Left renal cortex interstitium (tissue), 4 donors: ENCODE data around the gene SCYL2. TPM values are rescaled to one million over a fixed set of nuclear protein-coding genes. Genes with fewer than 3 reads are reported as not detected.
"Not testable (repeated sequence)": the region's sequence is repeated elsewhere in the genome, so short reads cannot be mapped to it uniquely, and the experiment has no call there.

Source experiments
- DNase-seq, 4 donors: peaks; one replicate each; pipeline ENCODE4 v3.0.0-alpha.2; 2013; ENCODE audit warnings: low read depth in 4 of 4, low spot score in 2 of 4, missing footprints in 1 of 4
- polyA plus RNA-seq, 4 donors: library from polyadenylated mRNA; unstranded; fragments of 120-200 nt; gene quantifications; one replicate each; pipeline ENCODE4 v1.2.1, GENCODE V29; 2013; ENCODE audit not compliant: insufficient read length in 4 of 4

SCYL2 gene
- polyA plus RNA-seq, 4 donors, result 45.3 to 67.3 (median 49.9) TPM

DNA sequence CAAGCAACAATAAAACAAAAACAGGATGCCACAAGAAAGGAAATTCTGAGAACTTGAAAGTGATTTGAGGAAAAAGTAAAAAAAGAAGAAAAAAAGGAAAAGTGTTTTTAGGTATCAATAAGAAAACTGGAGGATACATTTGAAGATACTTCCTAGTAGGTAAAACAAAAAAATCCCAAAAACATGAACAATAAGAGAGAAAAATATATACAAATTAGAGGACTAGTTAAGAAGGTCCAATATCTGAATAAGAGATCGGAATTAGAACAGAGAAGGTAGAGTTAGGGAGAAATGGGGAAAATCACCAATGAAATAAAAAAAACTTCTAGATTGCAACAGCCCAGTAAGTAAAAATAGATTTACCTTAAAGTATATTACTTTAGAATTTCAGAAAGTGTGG, 8.8 kb upstream of the SCYL2 start:
- no peak for DNase-seq

DNA sequence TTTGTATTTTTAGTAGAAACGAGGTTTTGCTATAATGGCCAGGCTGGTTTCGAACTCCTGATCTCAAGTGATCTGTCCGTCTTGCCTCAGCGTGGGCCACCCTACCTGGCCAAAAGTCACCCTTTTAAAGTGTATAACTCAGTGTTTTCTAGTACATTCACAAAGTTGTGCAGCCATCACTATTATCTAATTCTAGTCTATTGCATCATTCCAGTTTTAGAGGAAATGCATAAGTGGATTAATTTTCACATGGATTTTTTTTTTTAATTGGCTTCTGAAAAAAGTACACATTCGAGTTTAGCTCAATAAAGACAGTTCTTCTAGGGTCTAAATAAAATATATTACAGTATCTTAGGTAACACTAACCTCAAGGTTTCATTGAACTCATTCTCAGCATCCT, 3.8 kb upstream of the SCYL2 start:
- DNase-seq, result no peak

GRCh38 chr12:100265107-100265506, 1.9 kb upstream of the SCYL2 start:
- DNase-seq, result not testable (repeated sequence)

- no peak for DNase-seq
Measured at GRCh38 chr12:100265732-100266584, 1.0 kb upstream of the SCYL2 start.

- no peak for DNase-seq
Measured at GRCh38 chr12:100266585-100266834, 467 bp upstream of the SCYL2 start.

DNA sequence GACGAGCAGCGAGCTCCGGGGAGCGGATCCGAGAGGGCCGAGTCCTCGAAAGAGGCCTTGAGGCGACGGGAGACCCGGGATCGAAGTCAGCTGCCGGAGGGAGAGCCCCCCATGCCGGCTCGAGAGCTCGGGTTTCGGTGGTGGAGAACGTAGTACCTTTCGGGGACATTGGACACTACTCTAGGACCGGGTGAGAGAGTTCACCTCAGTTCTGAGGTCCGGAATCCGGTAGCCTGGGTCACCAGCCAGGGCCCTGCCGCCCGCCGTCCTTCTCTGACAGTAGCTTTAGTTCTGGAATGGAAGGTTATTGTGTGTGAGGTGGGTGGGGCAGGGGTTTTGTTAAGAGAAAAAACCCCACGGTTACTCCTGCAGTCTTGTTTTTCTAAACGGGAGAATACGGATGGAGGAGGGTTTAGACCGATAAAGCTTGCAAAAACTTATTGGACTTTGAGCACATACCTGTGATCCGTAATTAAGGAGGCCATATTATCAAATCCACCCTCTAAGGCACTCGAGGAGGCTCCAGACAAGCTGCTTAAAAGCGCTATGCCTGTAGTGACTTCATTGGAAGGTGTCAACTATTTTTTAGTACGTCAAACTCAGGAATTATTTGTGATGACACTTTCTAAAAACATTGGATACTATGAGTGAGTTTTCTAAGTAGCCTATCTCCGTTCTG, 765 bp downstream of the SCYL2 start:
- peak in 3 of 4 donors; percentile 21 to 55 (median 41) for DNase-seq

GRCh38 chr12:100268835-100269564, 2.0 kb downstream of the SCYL2 start:
- no peak for DNase-seq

GRCh38 chr12:100273782-100274181, 6.8 kb downstream of the SCYL2 start:
- DNase-seq, result no peak

- DNase-seq, result no peak
Measured at GRCh38 chr12:100274291-100274690, 7.3 kb downstream of the SCYL2 start.

GRCh38 chr12:100279159-100279558, 12.2 kb downstream of the SCYL2 start:
- DNase-seq, result no peak

GRCh38 chr12:100279607-100280244, 12.7 kb downstream of the SCYL2 start:
- no peak for DNase-seq

GRCh38 chr12:100284556-100284955, 17.6 kb downstream of the SCYL2 start:
- not testable (repeated sequence) for DNase-seq

DNA sequence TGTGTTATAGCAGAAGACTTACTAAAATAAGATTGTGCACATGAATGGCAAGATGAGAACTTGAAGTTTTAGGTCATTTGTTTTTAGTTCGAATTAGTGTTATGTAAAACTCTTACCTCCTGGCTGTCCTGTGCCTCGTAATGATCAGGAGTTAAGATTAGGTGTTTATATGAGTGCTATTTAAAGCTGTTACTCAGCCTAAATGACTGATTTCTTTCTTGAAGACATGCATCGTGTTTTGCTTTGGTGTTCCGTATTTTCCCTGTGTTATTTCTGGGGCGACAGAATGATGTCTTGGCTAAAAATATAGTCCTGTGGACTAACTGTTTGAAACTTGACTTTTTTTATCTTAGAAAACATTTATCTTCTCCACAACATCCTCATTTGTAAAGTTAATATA, 22.1 kb downstream of the SCYL2 start:
- DNase-seq, result no peak

DNA sequence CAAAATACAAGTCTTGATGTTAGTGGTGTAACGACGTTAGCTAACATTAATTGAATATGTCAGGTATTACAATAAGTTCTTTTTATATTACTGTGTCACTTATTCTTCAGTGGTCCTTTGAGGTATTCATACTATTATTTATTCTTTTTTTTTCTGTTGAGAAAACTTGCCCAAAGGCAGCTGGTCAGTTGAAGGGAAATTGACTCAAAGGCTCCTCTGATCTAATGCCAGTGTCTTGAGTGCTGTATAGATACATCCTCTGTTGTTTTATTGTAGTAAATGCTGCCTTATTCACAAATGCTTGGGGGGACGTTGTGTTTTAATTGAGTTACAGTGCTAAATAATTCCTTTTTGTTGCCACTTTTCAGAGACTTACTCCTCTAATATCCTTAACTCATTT, 23.0 kb downstream of the SCYL2 start:
- no peak for DNase-seq

GRCh38 chr12:100293017-100293416, 26.0 kb downstream of the SCYL2 start:
- DNase-seq, result no peak

DNA sequence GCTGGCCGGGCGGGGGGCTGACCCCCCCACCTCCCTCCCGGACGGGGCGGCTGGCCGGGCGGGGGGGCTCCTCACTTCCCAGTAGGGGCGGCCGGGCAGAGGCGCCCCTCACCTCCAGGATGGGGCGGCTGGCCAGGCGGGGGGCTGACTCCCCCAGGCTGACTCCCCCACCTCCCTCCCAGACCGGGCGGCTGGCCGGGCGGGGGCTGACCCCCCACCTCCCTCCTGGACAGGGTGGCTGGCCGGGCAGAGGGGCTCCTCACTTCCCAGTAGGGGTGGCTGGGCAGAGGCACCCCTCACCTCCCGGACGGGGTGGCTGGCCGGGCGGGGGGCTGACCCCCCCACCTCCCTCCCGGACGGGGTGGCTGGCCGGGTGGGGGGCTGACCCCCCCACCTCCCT, 27.4 kb downstream of the SCYL2 start:
- not testable (repeated sequence) for DNase-seq

DNA sequence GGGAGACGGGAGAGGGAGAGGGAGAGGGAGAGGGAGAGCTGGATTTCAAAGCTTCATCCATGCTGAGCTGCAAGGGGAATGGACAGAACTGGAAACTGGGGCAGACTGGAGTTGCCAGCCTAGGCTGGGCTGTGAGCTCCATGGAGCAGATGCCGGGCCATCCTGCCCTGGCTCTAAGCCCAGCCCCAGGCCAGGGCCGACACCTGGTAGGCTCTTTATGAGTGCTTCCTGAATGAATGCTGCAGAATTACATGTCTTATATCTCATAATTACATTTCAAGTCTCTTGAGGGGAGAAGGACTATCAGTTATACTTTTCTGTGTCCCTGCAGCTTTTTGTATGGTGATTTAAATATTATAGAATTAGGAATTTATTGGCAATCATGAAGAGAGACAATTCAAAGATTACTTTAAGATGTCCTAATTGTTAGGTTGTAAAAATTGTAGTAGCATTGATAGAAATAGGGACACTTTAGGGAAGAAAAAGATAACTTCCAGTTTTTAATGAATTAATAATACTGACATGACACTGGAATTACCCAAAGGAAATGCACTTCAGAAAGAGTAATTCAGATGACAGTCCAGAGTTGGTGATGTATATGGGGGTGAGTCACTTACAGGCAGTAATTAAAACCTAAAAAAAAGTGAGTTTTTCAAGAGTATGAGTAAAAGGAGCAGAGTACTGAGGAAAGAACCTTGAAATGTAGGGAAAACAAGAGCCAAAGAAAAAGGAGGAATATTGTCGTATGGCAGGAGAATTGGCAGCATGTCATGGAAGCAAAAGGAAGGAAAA, 29.0 kb downstream of the SCYL2 start:
- DNase-seq, result no peak

DNA sequence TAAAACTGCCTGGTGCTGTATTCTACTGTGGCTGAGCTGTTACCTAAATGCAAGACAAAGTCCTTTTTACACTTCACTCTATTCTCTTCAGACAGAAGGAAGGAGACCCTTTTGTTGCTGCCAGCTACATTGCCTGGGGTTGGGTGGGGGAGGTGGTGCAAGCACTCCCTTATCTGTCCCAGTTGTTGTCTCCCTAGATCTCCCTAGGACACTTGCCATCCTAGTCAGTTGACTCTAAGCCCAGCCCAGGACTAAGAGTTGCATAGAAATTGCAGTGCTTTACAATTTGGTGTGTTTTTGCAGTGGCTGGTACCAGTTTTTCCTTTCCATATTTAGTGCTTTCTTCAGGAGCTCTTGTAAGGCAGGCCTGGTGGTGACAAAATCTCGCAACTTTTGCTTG, 35.1 kb downstream of the SCYL2 start:
- DNase-seq, result no peak

- no peak for DNase-seq
Measured at GRCh38 chr12:100303831-100304230, 36.9 kb downstream of the SCYL2 start.

- not testable (repeated sequence) for DNase-seq
Measured at GRCh38 chr12:100304334-100304733, 37.4 kb downstream of the SCYL2 start.
